Measurements from ENCODE around the gene DNER.

DNA sequence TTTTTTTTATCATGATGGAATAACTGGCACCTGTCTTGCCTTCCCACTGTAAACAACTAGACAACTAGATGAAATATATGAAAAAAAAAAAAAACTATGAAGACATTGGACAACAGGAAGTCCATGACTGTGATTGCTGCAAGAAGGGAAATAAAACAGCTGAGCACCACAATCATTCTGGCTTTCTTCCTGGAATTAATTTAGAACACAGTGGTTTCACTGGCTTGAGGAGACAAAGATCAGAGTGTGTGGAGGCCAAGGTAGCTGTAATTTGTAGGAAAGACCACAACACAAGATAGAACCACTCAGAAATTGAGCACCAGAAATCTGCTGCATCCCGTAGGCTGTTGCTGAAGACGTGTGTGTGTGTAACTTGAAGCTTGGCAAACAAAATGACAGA is 322.2 kb downstream of the DNER start:
- TF ChIP-seq, protein P1, sequence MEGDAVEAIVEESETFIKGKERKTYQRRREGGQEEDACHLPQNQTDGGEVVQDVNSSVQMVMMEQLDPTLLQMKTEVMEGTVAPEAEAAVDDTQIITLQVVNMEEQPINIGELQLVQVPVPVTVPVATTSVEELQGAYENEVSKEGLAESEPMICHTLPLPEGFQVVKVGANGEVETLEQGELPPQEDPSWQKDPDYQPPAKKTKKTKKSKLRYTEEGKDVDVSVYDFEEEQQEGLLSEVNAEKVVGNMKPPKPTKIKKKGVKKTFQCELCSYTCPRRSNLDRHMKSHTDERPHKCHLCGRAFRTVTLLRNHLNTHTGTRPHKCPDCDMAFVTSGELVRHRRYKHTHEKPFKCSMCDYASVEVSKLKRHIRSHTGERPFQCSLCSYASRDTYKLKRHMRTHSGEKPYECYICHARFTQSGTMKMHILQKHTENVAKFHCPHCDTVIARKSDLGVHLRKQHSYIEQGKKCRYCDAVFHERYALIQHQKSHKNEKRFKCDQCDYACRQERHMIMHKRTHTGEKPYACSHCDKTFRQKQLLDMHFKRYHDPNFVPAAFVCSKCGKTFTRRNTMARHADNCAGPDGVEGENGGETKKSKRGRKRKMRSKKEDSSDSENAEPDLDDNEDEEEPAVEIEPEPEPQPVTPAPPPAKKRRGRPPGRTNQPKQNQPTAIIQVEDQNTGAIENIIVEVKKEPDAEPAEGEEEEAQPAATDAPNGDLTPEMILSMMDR (IDR thresholded peaks at IDR 0.05), result no peak
- TF ChIP-seq POLR2A (IDR thresholded peaks at IDR 0.05; ENCODE audit: low read length) (no peak), CBX2 (IDR thresholded peaks at IDR 0.05; ENCODE audit: borderline replicate concordance, low read depth) (no peak), ESRRA (IDR thresholded peaks at IDR 0.05; ENCODE audit: borderline replicate concordance, low read length) (no peak), BHLHE40 (IDR thresholded peaks at IDR 0.05; ENCODE audit: low read depth, low read length) (no peak)
- TF ChIP-seq, protein P2, sequence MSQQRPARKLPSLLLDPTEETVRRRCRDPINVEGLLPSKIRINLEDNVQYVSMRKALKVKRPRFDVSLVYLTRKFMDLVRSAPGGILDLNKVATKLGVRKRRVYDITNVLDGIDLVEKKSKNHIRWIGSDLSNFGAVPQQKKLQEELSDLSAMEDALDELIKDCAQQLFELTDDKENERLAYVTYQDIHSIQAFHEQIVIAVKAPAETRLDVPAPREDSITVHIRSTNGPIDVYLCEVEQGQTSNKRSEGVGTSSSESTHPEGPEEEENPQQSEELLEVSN (IDR thresholded peaks at IDR 0.05; ENCODE audit: borderline replicate concordance, low read depth), result no peak
